Activated CD8-positive, alpha-beta memory T cell treated with anti-CD3 and anti-CD28 coated beads, Interleukin-2, amount 10 ng/mL, durations not matched to agents 7 days and 5 days (primary cell): ENCODE results near the gene SMIM38. TPM values are rescaled to one million over a fixed set of nuclear protein-coding genes. Genes with fewer than 3 reads are reported as not detected.

Experiments
- ATAC-seq: fragments of 150-1000 bp; cut with Tn5 transposase; one replicate; pipeline ENCODE4 v1.10.0; 2021; ENCODE audit warnings: moderate library complexity
- CTCF ChIA-PET: fragments of 350-600 bp; sonication (Branson Sonifier 250); formaldehyde crosslinking; loops from one replicate; lab custom pipeline; 2021; ENCODE audit warnings: antibody characterized with exemption; lab: Charles Lee
- DNase-seq: peaks from one replicate; pipeline ENCODE4 v3.0.0-alpha.2; 2020
- H3K27ac Mint-ChIP-seq: one replicate; pipeline ENCODE4 v1.8.0; 2021; ENCODE audit warnings: mild to moderate bottlenecking, mixed read lengths
- H3K27me3 Mint-ChIP-seq: one replicate; pipeline ENCODE4 v1.8.0; 2021; ENCODE audit warnings: mixed read lengths
- H3K36me3 Mint-ChIP-seq: one replicate; pipeline ENCODE4 v1.8.0; 2021; ENCODE audit warnings: mild to moderate bottlenecking, mixed read lengths
- H3K4me1 Mint-ChIP-seq: one replicate; pipeline ENCODE4 v1.8.0; 2021; ENCODE audit warnings: mixed read lengths
- H3K4me3 Mint-ChIP-seq: one replicate; pipeline ENCODE4 v1.8.0; 2021; ENCODE audit warnings: mild to moderate bottlenecking, moderate library complexity, mixed read lengths
- H3K9me3 Mint-ChIP-seq: one replicate; pipeline ENCODE4 v1.8.0; 2022; ENCODE audit warnings: low read depth, mixed read lengths
- total RNA-seq, 2 experiments: library from RNA; stranded (reverse); gene quantifications; one replicate each; pipeline ENCODE4 v1.2.3, GENCODE V29; 2021

Gene SMIM38
- total RNA-seq, 2 experiments from 2014 or later: 0.26 to 0.56 TPM

GRCh38 chr11:69152733-69153421 lies 2.9 kb upstream of the SMIM38 start:
- no peak for DNase-seq
- no peak overlapping the region for H3K4me3 Mint-ChIP-seq
- peaks cover 2% of the 10 kb centered on the region for H3K4me1 Mint-ChIP-seq
- H3K27me3 Mint-ChIP-seq: peaks cover 9% of the 10 kb centered on the region
- CTCF ChIA-PET: no interaction called here
- H3K27ac Mint-ChIP-seq: no peak overlapping the region
- no peaks in the 10 kb centered on the region for H3K36me3 Mint-ChIP-seq
- peaks cover 3% of the 10 kb centered on the region for H3K9me3 Mint-ChIP-seq
- ATAC-seq: no peak

GRCh38 chr11:69153661-69154060 lies 2.1 kb upstream of the SMIM38 start:
- Mint-ChIP-seq H3K36me3 (no peaks in the 10 kb centered on the region), H3K27ac (no peak overlapping the region), H3K27me3 (peaks cover 9% of the 10 kb centered on the region), H3K4me3 (no peak overlapping the region), H3K4me1 (peaks cover 2% of the 10 kb centered on the region), H3K9me3 (peaks cover 3% of the 10 kb centered on the region)
- ATAC-seq (no peak), DNase-seq (no peak)
- CTCF ChIA-PET: interaction anchor here (0.6 kb wide), 1 partner anchor 38 kb away, joined by 4 read pairs; no protein-coding TSS in a partner anchor

GRCh38 chr11:69154211-69154913 lies 1.4 kb upstream of the SMIM38 start:
- CTCF ChIA-PET: interaction anchor here (0.6 kb wide), 1 partner anchor 38 kb away, joined by 4 read pairs; no protein-coding TSS in a partner anchor
- ATAC-seq (no peak), DNase-seq (no peak)
- H3K9me3 Mint-ChIP-seq: no peaks in the 10 kb centered on the region
- H3K4me1 Mint-ChIP-seq: no peaks in the 10 kb centered on the region
- no peak overlapping the region for H3K4me3 Mint-ChIP-seq
- H3K27me3 Mint-ChIP-seq: peaks cover 9% of the 10 kb centered on the region
- no peak overlapping the region for H3K27ac Mint-ChIP-seq
- H3K36me3 Mint-ChIP-seq: no peaks in the 10 kb centered on the region

- no peak for ATAC-seq
- Mint-ChIP-seq H3K4me3 (no peak overlapping the region), H3K4me1 (no peaks in the 10 kb centered on the region), H3K9me3 (no peaks in the 10 kb centered on the region), H3K27ac (no peak overlapping the region), H3K27me3 (peaks cover 9% of the 10 kb centered on the region), H3K36me3 (no peaks in the 10 kb centered on the region)
- CTCF ChIA-PET: no interaction called here
- no peak for DNase-seq
Observed at GRCh38 chr11:69154938-69155301, 815 bp upstream of the SMIM38 start.

- Mint-ChIP-seq H3K4me1 (no peaks in the 10 kb centered on the region), H3K27ac (no peak overlapping the region), H3K27me3 (peaks cover 9% of the 10 kb centered on the region), H3K9me3 (no peaks in the 10 kb centered on the region), H3K4me3 (no peak overlapping the region), H3K36me3 (no peaks in the 10 kb centered on the region)
- CTCF ChIA-PET: no interaction called here
- no peak for DNase-seq
- no peak for ATAC-seq
Observed at GRCh38 chr11:69156235-69156639, 502 bp downstream of the SMIM38 start.

GRCh38 chr11:69156673-69157155 lies 979 bp downstream of the SMIM38 start:
- no peak overlapping the region for H3K27ac Mint-ChIP-seq
- no peak for ATAC-seq
- no peaks in the 10 kb centered on the region for H3K36me3 Mint-ChIP-seq
- H3K27me3 Mint-ChIP-seq: peaks cover 9% of the 10 kb centered on the region
- H3K4me3 Mint-ChIP-seq: no peak overlapping the region
- CTCF ChIA-PET: no interaction called here
- H3K4me1 Mint-ChIP-seq: no peaks in the 10 kb centered on the region
- no peaks in the 10 kb centered on the region for H3K9me3 Mint-ChIP-seq
- DNase-seq: no peak

- CTCF ChIA-PET: no interaction called here
- no peak overlapping the region for H3K4me3 Mint-ChIP-seq
- ATAC-seq (no peak), DNase-seq (no peak)
- H3K9me3 Mint-ChIP-seq: no peaks in the 10 kb centered on the region
- no peaks in the 10 kb centered on the region for H3K4me1 Mint-ChIP-seq
- H3K27ac Mint-ChIP-seq: no peak overlapping the region
- no peaks in the 10 kb centered on the region for H3K36me3 Mint-ChIP-seq
- H3K27me3 Mint-ChIP-seq: peaks cover 9% of the 10 kb centered on the region
Observed at GRCh38 chr11:69157156-69157821, 1.6 kb downstream of the SMIM38 start.

GRCh38 chr11:69157822-69158231 lies 2.1 kb downstream of the SMIM38 start:
- CTCF ChIA-PET: no interaction called here

GRCh38 chr11:69158301-69159149 lies 2.8 kb downstream of the SMIM38 start:
- CTCF ChIA-PET: no interaction called here
- peaks cover 14% of the 10 kb centered on the region for H3K27me3 Mint-ChIP-seq
- ATAC-seq: no peak
- no peak overlapping the region for H3K27ac Mint-ChIP-seq
- H3K4me3 Mint-ChIP-seq: no peak overlapping the region
- H3K9me3 Mint-ChIP-seq: no peaks in the 10 kb centered on the region
- DNase-seq: no peak
- H3K4me1 Mint-ChIP-seq: no peaks in the 10 kb centered on the region
- no peaks in the 10 kb centered on the region for H3K36me3 Mint-ChIP-seq

More at GRCh38 chr11:69157822-69158231, 2.1 kb downstream of the SMIM38 start:
- Mint-ChIP-seq H3K27me3 (peaks cover 12% of the 10 kb centered on the region), H3K4me1 (no peaks in the 10 kb centered on the region), H3K27ac (no peak overlapping the region), H3K36me3 (no peaks in the 10 kb centered on the region), H3K9me3 (no peaks in the 10 kb centered on the region), H3K4me3 (no peak overlapping the region)
- ATAC-seq (no peak), DNase-seq (no peak)

- CTCF ChIA-PET: no interaction called here
- ATAC-seq (no peak), DNase-seq (no peak)
- Mint-ChIP-seq H3K27me3 (peaks cover 14% of the 10 kb centered on the region), H3K4me1 (no peaks in the 10 kb centered on the region), H3K9me3 (no peaks in the 10 kb centered on the region), H3K36me3 (no peaks in the 10 kb centered on the region), H3K27ac (no peak overlapping the region), H3K4me3 (no peak overlapping the region)
Observed at GRCh38 chr11:69159150-69159852, 3.6 kb downstream of the SMIM38 start.

GRCh38 chr11:69160296-69161116 lies 4.8 kb downstream of the SMIM38 start:
- Mint-ChIP-seq H3K27me3 (peaks cover 20% of the 10 kb centered on the region), H3K36me3 (no peaks in the 10 kb centered on the region), H3K27ac (no peak overlapping the region), H3K4me3 (no peak overlapping the region), H3K9me3 (no peaks in the 10 kb centered on the region), H3K4me1 (peaks cover under 1% of the 10 kb centered on the region)
- DNase-seq: no peak
- ATAC-seq: no peak
- CTCF ChIA-PET: no interaction called here

- H3K4me1 Mint-ChIP-seq: peaks cover 6% of the 10 kb centered on the region
- DNase-seq (no peak), ATAC-seq (no peak)
- H3K27me3 Mint-ChIP-seq: peaks cover 17% of the 10 kb centered on the region
- no peak overlapping the region for H3K4me3 Mint-ChIP-seq
- CTCF ChIA-PET: no interaction called here
- H3K36me3 Mint-ChIP-seq: no peaks in the 10 kb centered on the region
- no peaks in the 10 kb centered on the region for H3K9me3 Mint-ChIP-seq
- no peak overlapping the region for H3K27ac Mint-ChIP-seq
Observed at GRCh38 chr11:69161117-69161407, 5.3 kb downstream of the SMIM38 start.
